Stimulated activated CD8-positive, alpha-beta memory T cell treated with anti-CD3 and anti-CD28 coated beads, Interleukin-15, amount 100 ng/mL, for 4 hours (primary cell): ENCODE results near the gene AFG1L.
A peak's percentile ranks its signal among the peaks of the same experiment; 100 is the strongest.
"Not testable (repeated sequence)": the region's sequence is repeated elsewhere in the genome, so short reads cannot be mapped to it uniquely, and the experiment has no call there.

Source experiments
- DNase-seq, 2 donors: peaks; one replicate each; pipeline ENCODE4 v3.0.0-alpha.2; 2020; ENCODE audit warnings: low read depth in 2 of 2

Gene AFG1L

DNA sequence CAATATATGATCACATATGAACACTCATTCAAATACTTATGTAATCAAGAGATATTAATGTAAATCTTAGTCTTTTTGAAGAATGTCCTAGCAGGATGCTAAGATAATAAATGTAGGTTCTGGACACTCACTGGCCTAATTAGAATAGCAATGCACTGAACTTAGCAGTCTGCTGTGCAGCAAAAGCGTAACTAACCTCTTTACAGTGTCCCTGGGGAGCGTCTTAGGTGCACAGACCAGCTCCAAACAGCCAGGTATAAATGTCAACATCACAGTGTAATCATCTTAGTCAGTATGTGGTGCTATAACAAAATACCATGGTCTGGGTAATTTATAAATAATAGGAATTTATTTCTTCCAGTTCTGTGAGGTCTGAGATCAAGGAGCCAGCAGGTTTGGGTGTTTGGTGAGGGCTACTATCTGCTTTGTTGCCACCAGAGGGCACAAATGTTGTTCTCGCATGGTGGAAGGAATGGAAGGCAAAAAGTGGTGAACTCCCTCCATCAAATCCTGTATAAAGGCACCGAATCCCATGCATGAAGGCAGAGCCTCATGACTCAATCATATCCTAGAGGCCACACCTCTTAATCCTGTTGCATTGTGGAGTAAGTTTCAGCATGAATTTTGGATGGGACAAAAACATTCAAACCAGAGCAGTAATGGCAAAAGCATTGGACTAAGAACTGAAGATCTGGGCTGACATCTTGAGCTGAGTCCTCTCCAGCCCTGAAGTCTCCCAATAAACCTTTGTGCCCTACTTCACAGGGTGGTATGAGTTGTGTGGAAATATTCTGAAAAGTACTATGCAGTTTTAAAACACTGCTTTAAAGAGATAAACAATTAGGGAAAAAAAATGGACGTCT lies 224.1 kb downstream of the AFG1L start:
- DNase-seq: no peak

DNA sequence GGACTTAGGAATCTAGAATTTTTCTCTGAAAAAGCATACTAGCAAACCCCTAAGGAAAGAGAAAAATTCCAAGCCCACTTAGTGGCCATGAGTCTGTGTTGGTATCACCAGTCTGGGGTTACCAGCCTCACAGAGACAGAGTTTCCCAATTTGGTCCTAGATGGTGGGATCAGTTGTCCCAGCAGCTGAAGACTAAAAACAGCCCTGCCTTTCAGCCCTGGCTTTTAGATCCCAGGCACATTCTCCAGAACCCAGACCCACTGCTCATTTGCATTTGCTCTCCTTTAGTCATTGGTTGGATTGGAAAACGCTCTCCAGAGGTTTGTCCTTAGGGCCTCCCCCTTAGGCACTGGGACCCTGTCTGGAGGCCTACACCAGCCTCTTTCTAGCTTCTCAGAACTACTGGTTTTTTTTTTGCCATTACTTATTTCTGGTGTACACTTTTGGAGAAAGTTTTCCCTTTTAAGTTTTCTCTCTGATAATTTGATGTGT lies 226.8 kb downstream of the AFG1L start:
- no peak for DNase-seq

DNA sequence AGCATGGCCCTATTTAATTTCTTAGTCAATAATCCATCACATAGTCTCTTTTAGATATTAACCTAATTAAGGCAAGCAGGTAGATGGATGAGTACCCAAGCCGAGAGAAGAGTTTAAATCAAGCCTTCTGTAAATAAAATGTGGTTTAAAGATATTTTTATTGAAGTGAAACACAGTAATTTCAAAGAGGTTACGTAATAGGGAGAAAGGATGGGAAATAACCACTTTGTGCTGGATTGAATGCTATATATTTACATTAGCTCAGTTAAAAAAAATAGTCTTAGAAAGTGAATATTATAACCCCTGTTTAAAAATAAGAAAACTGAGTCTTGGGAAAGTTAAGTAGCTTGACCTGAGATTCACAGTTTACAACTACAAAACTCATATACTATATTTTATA lies 228.8 kb downstream of the AFG1L start:
- DNase-seq: no peak

DNA sequence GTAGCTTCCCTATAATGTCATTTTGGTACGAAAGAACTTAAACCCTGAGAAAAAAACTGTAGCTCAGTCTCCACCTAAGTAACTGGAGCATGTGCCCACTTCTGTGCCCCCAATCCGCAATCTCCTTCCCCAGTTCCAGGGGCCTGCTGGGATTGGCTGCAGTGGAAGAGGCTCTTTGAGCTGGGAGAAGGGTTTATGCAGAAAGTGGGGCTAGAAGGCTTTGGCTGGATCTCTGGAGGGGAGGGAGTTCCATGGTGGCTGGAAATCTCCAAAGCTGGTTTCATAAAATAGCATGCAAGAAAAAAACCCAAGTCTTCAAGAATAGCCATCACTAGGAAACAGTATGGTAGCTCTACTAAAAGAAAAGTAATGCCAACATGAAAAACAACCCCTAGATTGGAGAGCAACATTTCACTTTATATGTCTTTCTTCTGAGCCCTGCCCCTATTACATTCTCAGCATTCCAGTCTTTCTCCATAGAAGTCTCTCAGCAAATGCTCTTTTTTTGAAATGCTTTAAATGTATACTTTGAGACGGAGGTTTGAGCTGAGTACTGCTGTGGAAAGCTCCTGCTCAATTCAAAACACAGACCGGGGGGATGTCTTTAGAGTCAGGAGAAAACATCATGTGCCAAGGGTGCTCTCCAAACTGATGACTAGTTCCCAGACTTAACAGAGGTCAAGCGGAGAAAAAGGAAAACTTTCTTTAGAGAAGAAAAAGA lies 229.8 kb downstream of the AFG1L start:
- DNase-seq: no peak

DNA sequence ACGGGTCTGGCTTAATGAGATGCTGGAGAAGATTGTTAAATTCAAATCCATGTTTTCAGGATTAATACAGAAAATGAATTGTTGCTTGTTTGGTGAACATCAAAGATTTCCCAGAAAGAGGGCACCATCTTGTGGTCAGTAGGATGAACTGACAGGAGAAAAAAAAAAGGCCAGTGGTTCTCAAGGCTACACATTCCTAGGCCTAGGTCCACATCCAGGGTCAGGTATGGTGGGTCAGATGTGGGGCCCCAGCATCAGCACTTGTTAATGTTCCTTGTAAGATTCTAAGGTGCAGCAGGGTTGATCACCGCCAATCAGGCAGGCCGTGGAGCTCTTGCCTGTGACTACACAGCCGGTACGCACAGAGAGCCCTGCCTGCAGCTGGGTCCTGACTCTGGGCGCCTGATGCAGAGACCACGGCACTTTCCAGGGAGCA lies 231.9 kb downstream of the AFG1L start:
- no peak for DNase-seq

DNA sequence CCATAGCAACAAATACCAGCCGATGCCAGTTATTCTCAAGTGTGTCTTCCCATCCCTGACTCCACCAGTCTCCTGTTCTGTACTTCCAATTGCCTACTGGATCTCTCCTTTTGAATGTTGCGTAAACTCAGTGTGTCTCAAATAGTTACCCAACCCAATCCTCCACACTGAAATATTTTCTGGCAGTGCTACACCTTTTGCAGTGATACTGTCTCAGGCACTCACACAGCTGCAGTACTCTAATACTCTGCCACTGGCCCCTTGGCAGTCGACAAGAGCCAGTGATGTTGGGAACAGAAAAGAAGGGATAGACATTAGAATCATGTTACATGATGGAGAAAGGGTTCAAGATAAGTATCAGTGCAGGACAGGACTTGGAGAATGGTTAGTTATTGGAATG lies 234.0 kb downstream of the AFG1L start:
- no peak for DNase-seq

DNA sequence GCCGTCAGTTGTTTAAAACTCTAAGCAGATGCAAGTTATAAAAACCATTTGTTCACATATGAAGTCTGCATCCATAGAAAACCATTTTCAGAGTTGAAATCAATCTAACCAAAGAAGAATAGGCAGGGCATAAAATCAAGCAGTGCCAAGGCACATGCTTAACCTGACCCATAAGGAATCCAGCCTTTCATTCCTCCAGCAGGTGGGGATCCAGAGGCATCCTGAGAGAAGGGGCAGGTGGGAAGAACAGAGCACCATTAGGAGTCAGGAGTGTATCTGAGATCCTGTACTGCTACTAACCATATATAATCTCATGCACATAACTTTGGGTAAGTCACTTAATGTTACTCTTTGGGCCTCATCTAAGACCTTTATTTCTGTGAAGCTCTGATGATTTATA lies 236.5 kb downstream of the AFG1L start:
- no peak for DNase-seq

DNA sequence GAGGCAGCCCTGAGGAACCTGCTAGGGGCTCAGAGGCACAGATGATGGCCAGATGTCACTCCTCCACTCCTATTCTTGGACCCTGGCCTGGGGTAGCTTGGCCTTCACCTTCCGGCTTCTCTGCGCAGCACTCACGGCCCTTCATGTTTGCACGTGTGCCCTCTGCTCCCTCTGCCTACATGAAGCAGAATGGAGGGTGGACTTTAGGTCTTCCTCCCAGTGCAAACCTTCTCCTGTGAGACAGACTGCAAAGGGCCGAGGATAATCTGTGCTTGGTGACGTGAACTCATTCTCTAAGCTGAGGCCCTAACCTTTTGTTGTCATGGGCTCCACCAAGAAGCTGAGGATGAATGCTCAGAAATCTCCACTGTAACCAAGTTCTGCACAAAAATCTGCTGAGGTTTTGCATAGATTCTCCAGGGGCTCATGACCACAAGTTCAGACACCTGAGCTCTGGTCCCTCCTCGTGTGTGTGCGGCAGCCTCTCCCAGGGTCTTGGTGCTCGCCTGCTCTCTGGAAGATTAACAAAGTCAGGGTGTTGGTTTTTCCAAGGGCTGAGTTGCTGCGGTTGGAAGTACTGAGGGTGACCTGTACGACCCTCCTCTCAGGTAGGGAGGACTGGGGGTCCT lies 240.4 kb downstream of the AFG1L start:
- DNase-seq: no peak

DNA sequence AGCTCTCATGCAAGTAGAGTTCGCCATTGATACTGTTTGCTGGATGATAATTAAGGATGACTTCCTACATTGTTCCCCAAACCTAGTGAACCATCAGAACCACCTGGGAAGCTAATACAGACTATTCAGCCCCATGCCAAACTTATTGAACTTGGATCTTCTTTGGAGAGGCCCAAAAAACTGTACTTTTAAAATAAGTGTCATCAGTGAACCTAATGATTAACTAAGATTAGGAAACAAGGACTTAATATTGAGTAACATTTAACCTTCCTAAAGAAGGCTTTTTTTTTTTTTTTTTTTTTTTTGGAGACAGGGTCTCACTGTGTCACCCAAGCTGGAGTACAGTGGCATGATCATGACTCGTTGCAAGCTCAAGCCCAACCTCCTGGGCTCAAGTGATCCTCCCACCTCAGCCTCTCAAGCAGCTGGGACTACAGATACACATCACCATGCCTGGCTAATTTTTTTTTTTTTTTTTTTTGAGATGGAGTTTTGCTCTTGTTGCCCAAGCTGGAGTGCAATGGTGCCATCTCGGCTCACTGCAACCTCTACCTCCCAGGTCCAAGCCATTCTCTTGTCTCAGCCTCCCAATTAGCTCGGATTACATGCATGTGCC lies 241.2 kb downstream of the AFG1L start:
- DNase-seq: not testable (repeated sequence)

DNA sequence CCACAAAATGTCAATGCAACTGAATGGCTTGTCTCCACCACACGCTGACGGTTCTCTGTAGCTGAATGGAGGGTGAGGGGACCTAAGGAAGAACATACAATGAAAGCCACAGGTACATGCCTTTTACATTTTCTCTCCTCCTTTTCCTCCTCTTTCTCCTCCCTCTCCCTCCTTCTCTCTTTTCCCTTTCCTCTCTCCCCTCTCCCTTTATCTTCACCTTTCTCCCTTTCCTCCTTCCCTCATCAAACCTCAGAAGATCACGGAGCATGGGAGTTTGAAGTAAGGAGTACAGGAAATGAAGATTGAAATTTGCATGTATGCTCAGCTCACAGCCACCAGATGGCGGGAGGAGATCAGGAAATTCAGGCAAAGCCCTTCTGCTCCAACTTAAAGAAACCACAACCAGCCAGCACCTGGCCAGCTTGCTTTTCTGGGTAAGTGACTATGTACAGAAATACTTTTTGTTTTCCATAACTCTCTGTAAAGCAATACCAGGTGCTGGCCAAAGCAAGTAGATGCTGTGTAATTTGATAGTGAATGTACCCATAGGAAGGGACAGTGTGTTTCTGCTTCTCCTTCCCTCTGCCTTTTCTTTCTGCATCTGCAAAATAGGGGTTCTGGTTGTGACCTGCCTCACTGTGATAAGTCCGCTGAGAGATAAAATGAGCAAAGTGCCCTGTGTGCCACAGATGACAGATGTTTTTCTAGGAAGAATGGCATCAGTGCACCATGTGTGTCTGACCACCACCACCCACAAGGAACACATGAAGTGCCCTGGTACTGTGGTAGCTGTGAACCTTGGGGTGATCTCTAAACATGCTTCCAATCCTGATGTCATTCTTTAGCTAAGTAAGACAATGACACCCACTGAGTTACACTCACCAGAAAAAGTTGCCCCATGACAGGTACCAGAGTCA lies 247.2 kb downstream of the AFG1L start:
- DNase-seq: peak in 1 of 2 donors; percentile 51

DNA sequence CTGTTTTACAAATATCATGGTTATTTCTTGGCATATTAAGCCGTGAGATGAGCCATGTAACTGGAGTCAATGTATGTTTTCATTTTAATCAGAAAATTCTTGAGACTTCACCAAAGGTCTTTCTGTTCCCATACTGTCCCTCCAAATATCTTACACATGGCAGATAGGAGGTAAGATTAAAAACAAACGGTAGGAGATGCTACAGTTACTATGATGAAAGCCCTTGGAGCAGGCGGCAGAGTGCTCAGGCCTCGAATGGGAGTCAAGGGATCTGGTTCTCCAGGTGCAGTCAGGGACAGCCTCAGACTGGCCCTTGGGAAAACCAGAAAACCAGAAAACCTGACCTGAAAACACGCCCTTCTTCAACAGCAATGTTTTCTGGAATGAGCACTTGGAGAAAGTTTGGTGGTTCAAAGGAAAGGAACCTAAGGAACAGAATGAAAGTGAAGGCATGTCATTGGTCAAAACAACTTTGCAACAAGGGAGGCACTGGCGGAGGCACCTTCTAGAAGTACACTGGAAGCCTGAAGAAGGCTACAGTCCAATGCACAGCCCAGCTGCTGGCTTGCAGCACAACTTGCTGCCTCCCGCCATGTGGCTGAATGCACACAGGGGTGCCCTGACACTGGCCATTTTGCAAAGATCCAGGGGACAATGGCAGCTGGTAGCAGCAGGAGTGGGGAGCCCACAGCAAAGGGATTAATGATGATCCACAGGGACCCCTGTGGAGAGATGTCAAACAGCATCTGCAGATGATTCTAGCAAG lies 248.5 kb downstream of the AFG1L start:
- no peak for DNase-seq

DNA sequence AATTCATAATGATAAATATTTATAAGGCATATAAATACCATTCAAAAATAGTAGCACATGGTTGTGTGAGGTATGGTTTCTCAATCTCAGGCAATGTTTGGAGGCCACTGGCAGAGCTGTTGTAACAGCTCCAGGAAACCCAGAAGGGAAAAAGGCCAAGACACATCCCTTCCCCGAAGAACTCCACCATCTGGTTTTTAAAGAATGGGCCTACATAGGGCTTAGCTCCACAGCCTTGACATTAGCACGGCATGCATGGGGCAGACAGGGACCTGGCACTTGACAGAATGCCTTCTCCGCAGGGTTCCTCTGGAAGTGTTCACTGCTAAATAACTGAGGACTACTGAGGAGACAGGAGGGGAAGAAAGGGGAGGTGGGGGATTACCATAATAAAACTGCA lies 249.8 kb downstream of the AFG1L start:
- DNase-seq: no peak

DNA sequence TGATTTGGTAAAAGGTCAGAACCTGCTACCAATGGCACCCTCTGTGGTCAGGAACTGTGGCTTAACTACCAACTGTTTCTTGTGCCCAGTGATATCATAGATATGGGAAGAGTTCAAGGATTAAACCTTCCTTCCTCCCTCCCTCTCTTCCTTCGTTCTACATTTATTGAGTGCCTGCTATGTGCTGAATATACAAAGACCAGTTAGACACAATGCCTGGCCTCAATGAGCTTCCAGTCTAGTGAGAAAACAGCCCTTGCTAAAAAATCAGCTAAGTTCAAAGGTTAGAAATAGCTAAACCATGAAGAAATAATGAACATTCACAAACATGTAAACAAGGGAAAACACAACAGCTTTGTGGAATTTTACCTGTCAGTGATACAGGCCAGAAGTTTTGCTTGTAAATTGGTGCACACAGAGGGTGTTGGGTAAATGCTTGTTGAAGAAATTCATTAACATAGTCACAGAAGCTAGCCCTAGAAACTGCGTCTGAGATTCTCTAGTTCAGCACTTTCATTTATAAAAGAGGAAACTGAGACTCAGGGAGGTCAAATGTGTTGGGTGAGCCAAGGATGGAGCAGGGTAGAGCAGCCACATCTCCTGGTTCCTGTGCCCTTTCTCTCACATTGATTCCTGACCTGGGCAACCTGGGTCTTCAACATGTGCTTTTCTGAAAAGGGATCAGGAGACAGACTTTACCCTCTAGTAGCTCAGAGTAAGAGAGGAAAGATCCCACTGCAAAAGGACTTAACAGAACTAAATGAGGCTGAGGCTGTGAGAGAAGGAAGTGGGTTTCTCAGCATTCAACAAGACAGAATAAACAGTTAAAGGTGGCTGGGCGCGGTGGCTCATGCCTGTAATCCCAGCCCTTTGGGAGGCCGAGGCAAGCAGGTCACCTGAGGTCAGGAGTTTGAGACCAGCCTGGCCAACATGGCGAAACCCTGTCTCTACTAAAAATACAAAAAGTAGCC lies 251.5 kb downstream of the AFG1L start:
- DNase-seq: no peak

DNA sequence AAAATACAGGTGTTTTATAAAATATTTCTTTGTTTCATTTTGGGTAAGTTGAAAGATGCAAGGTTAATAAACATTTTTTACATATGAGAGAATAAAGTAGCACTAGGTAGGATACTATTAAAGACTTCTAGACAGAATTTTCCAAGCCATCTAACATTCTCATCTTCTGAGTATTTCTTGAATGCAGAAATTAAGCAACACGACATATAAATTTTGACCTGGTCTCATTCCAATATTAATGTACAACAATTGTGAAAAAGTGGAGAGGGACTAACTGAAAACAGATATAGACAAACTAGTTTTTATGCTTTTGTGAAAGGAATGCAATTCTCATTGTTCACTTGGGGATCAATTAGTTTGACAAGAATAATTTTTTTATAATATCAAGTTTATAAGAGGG lies 254.4 kb downstream of the AFG1L start:
- no peak for DNase-seq

DNA sequence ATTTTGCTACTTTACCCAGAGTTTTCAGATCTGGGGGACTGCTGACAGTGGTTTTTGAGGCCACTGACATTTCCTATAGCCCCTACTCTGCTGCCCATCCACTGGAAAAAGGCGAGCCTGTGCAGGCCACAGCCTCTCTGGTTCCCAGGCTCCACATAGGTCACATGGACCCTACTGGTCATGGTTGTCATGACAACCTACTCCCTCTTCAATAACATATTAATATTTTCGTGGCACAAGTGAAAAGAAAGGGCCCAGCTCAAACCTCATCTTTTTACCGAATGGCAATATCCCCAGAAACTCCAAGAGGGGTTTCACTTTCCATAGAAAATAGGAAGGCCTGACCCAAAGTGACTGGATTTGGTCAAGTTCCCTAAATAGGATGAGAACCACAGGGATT lies 254.9 kb downstream of the AFG1L start:
- no peak for DNase-seq

DNA sequence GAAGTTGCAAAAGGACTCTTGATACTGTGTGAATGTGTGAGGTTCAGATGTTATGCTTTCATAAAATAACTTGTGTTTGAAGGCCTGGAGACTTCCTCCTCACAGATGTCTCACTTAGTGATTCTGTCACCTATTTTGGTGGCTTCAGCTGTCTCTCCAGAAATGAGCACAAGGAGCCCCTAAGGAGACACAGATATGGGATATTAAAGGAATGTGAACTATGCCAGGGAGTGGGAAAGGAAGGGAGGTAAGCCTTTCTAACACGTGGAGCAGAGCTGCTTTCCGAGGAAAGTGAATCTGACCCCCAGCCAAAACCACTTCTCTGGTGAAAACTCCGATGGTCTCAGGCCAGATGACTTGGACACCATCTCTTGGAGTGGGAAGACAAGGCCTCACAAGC lies 255.4 kb downstream of the AFG1L start:
- no peak for DNase-seq

DNA sequence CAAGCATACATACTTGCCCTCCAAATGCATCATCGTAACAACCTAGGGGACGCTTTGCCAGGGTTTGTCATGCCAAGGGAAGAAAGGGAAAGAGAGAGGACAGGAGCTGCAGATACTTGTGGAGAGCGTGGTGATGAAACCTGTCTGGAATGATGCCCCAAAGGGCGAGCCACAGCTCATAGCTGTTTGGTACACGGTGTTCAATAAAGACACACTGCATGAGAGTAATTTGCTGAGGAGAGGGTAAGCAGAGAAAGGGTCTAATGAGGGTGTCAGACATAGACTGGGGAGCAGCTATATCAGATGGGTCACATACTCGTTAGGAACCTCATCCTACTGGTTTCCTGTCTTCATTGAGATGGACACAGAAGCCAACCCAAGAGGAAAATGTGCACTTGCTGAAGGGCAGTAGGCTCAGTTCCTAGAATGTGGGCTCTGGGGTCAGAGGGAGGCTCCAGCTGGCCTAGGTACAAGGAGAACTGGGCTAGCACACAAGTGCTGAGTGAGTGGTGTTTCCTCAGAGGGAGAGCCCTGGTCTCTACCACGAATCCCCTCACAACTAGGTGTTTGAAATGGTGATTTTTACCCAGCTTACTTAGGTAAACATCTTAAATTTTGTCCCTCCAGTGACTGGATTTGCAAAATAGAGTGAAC lies 260.7 kb downstream of the AFG1L start:
- DNase-seq: no peak

DNA sequence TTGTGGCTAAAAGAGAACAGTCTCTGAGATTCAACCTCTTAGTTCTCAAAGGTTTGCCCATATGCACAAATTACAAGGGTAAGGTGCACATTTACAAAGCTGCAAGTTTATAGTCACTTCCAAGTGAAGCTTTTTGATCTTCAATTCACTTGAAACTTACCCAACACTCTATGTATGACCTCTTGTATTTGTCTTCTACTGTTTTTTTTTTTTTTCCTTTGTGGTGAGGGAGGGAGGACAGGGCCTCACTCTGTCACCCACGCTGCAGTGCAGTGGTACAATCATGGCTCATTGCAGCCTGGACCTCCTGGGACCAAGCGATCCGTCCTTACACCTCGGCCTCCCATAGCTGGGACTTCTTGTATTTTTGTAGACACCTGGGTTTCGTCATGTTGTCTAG lies 261.4 kb downstream of the AFG1L start:
- DNase-seq: no peak
